ENCODE measurements around the gene TMEM117.
A peak's percentile ranks its signal among the peaks of the same experiment; 100 is the strongest.

Gene TMEM117

DNA sequence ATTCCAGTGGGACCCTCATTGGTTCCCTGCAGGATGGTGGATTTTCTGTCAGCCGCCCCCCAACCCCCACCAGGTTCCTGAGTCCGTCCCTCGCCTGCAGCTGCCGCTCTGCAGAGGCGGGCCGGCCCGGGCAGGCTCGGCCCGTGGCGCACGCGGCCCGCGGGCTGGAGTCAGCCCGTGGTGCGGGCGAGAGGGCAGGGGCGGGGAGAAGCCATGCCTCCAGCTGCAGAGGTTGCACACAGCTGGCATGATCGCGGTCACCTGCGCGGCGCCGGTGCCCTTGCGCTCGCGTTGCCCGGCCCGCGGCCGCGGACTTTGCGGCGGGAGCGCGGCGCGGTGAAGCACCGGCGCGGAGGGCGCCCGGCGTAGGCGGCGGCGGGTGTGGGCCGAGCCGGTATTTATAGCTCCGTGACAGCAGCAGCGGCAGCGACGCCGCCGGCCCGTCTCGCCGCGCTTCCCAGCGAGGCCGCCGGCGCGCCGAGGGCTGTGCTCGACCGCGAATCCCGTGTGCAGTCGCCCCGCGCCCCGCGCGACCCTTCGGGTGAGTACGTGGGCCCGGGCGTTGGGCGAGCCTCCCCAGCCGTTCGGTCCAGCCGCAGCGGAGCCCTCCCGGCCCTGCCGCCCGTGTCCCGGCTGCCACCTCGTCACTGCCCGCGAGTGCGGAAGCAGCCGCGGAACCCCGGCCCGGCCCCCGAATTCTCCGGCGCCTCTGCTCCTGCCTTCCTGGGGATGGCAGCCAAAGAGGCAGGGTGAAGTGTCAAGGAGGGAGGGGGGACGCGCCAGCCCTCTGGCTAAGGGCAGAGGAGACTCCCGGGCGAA, at the start of gene TMEM117:
Gene TMEM117 (plus strand): TSS at position 426 of the 819 bp plus-strand sequence.
- DNase-seq = no peak

DNA sequence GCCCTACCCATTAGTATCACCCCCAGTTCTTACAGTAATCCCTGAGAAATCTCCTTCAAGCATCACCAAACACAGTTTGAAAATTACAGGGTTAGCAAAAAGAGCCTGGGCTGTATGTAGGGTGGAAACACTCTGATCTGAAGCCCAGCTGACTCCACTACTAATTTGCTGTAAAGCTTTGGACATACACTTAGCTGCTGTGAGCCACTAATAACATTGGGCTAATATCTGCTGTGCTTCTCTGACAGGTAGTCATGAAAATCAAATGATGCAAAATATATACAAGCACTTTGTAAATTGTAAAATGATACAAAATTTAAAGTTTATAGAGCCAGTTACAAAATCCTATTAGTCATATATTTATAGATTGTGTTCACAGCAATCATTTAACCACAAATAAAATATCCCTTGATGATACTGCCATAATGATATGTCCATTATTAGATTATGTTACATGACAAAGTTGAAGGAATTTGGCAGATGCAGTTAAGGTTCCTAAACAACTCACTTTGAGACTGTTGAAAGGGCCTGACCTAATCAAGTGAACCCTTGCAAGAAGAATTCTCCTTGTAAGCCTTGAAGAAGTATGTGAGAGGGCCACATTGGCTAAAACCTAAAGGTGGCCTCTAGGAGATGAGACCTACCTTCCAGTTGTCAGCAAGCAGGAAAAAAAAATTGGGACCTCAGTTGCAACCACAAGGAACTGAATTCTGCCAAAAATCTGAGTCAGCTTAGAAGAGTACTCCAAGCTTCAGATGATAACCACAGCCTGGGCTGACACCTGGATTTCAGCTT, 48.8 kb upstream of the TMEM117 start:
- DNase-seq = no peak

DNA sequence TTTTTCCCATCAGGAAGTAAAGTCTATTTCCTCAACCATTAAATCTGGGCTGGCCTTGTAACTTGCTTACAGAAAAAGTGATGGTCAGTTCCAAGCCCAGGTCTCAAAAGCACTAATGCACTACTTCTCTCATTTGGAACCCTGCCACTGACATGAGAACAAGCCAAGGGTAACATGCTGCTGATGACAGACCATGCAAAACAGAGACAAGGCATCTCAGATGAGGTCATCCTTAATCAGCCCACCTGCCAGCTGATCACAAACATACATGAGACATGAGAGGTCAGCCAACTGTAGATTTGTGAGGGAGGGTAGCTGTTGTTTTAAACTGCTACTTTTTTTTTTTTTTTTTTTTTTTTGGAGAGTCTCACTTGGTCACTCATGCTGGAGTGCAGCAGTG, 45.9 kb upstream of the TMEM117 start:
- DNase-seq = no peak

DNA sequence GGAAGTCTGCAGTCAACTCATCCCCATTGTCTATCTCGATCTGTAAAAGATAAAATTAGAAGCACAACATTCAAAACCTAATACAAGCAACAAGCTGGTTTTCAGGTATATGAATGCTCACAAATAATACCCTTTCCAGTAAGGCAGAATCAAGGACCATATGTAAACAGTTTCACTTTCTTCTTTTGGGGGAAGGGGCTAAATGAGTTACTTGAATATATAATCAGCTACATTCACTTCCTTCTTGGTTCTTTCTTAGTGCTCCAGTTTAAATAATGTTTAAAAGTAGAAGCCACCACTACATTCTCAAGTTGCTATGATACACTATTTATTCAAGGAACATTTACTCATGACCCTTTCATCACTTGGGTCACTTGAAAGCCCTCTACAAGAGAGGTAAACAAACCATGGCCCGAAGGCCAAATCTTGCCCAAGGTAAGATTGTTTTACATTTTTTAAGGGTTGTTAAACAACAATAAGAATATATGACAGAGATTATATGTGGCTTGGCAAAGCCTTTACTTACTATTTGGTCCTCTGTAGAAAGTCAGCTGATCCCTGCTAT, 40.1 kb upstream of the TMEM117 start:
- DNase-seq = no peak

DNA sequence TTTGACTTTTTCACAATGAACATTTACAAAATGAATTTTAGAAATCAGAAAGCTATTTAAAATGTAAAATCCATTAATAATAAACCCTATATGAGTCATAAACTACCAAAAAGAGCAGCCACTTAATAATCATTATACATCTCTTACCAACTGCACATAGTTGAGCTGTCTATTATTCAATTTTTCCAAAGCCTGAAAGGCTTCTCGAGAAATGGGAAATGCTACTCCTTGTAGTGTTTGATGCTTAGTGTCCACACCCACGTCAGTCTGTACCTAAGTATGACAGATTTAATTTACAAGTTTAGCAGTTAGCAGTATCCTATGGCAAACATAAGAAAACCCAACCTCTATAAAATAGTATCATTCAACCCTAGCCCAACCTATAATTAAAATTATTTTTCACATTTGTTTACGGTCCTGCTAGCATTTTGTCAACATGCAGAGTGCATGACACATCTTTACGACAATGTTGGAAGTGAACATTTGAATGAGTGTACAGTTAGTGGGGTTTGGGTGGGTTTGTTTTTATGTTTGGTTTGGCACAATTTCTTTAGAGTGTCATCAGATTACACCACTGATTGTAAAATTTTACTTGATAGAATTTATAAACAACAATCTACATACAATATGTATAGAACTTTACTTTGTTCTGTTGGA, 38.2 kb upstream of the TMEM117 start:
- no peak for DNase-seq

DNA sequence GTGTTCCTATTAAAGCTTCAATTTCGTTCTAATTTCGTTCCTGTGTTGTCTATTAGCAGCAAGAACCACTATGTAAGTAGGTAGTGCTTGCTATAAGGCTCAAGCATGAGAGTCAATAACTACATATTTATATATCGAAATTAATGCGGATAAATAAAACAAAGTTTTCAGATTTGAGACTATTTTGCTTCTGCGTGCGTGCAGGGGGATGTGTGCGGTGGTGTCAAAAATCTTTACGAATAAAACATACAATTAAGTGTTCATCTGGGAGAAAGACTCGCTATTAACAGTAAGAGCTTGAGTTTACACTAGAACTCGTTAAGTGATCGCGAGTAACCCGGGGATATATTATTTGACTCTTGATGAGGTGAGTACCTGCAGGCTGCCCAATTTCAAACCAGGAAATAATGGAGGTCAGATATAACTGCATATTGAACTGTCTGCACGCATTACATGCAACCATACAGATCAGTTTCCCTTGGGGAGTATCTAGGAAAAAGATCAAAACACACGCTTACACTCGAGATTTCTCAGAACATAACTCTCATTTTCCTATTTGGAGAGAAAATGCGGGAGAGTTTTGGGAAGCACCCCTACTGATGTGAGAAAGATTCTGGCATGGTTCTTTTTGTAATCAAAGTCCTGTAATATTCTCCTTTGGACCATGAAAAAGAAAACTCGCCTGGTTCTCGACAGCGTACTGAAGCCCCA, 30.6 kb upstream of the TMEM117 start:
- no peak for DNase-seq

DNA sequence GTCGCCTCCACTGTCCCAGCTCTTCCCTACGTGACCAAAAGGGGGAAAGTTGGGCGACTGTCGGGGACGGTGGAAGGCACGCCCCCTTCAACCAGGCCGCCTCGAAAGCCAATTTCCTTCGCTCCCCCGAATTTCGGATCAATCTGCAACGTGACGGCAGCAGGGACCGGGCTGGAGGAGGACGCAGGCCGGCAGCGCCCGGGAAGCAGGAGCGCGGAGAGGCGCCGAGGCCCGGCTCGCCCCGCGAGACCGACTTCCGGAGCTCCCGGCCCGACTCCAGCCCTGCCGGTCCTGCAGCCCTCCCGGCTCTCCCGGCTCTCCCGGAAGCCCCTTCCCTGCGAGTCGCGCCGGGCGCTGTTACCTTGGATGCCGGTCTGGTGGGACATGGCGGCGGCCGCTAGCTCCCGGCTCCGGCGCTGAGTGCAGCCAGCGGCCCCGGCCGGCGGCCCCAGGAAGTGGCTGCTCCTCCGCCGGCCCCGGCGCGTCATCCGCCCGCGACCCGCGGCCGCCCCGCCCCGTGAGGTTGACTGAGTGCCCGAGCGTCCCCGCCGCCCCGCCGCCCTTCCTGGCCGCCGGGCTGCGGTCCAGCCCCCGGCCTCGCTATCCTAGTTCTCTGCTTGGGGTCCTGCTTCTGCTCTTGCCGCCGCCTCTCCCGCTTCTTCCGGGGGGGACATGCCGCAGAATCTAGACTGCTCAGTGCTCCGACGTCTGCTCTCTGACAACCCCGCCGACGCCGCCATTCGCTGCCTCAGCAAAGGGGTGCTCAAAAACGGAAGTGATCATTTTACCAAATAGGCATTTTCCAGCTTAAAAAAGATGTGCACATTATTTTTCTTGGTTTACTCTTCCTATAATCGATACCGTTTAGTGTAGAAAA, 29.8 kb upstream of the TMEM117 start, which contains the start of gene TWF1:
Gene TWF1 (minus strand): TSS at position 458 of the 877 bp plus-strand sequence. CDS start 72 bp downstream, at position 386.
- peak; percentile 47 for DNase-seq

DNA sequence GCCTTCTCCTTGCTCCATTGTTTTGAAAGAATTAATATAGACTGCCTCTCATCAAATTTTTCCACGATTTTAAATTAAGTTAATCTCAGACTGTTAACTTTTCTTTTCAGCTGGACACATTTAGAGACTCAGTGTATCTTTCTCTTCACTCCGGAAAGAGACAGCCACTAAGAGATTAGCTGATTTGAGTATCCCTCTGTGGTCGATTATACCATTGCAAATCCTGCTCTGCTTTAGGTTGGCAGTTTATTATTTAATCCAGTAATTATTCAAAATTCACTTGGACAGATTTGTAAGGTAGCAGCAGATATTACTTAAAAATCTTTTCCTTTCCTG, 29.2 kb upstream of the TMEM117 start:
- no peak for DNase-seq

DNA sequence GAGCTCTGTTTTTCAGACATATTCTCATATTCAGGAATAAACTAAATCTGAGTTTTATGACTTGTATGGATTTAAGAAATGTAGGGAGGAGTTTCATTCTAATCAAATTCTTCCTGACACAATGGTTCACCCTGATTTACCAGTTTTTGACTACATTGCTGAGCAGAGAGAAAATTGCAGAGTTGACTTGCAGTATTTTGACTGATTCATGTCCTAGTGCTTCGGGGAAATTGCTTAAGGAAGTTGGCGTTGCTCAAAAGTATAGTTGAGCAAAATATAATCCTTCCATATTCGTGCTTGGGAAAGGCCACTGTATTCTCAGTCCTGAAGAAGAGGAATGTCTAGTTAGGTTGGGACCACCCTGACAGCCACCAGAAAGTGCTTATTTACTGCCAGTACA, 28.5 kb upstream of the TMEM117 start:
- no peak for DNase-seq

DNA sequence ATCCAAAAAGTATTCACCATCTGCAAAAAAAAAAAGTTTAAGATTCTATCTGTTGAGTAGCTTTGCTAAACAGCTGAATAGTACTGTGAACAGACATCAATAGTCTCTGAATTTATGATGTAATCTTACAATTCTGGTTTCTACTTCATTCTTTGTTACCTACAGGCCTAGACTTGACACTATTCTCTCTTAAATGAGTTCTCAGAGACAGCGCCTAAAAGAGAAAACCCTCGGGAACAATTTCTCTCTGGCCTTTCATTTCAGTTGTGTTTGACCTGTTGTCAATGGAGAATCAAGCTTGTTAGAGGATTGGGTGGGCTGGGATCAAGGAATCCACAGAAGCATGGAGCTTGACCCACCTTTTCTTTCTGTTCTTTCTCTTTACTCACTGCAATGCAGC, 23.8 kb upstream of the TMEM117 start:
- no peak for DNase-seq

DNA sequence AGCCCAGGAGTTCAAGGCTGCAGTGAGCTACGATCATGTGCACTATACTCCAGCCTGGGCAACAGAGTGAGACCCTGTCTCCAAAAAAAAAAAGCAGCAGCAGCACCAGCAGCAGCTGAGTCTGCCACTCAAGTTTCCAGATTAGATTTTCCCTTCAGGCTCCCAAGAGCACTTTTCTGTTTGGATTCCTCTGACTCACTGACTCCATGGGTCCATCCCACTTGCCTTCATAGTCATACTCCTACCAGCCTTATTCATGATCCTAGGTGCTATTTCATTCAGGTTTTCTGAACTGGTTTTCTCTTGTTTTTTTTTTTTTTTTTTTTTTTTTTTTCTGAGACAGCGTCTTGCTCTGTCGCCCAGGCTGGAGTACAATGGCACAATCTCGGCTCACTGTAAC, 23.0 kb upstream of the TMEM117 start:
- no peak for DNase-seq

DNA sequence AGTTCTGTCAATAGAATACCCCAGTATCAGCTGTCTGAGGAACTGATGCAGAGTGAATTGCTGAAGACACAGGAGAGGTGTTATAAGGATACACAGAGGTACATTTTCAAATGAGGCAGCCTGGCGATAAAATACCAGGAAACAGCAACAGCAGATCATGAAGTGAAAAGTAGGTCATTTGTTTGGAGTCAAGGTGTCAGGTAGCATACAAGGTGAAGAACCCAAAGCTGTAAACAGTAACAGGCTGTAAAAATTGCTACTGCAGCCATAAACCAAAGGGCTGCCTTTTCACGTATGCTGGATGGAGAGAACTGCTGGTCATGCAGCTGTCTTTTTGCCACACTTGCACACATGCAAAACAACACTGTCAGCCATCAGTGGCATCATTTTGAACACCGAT, 20.5 kb upstream of the TMEM117 start:
- no peak for DNase-seq

DNA sequence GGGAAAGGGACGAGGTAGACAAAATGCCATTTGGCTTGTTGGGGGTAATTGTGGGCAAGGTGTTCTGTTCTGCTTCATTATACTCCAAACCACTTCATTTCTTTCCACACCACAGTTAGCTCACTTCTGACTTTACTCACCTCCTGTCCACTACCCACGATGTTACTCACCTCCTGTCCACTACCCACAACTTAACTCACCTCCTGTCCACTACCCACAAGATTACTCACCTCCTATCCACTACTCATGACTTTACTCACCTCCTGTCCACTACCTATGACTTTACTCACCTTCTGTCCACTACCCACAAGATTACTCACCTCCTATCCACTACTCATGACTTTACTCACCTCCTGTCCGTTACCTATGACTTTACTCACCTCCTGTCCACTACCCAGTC, 19.7 kb upstream of the TMEM117 start:
- no peak for DNase-seq

DNA sequence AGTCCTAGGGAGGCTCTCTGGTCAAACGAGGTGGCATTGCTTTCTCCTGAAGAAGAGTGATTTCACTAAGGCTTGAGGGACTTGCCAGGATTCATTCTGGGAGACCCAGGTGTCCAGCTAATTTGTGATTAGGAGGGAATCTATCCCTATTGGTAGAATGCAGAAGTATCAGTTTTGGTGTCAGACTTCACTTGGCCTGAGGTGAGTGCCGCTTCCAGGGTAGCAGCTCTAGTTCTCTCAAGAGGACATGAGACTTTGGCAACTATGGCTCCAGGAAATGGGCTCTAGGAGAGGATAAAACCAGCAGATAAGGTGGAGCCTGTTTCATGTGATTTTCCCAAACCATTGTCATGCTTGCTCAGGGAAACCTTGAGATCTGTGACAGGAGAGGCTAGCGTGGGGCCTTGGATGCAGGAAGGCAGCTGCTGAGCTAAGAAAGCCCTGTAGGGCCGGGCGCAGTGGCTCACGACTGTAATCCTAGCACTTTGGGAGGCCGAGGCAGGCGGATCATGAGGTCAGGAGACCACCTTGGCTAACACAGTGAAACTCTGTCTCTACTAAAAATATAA, 11.6 kb upstream of the TMEM117 start:
- DNase-seq = no peak

DNA sequence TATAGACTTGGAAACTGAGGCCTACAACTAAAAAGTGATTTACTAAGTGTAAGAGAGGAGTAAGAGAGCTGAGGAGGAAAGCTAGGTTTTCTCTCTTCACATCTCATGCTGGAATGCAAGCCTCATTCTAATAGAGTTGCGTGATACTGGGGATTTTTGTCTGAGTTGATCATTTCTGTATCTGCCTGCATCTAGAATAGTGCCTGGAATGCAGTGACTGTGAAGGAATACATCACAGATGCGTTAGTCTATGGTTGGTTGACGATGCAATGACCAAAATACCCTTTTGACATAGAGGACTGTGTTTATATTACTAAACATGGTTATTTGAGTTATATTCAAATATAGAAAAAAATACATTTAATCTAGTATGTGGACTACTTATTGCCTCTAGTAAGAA, 9.2 kb upstream of the TMEM117 start:
- DNase-seq = no peak

DNA sequence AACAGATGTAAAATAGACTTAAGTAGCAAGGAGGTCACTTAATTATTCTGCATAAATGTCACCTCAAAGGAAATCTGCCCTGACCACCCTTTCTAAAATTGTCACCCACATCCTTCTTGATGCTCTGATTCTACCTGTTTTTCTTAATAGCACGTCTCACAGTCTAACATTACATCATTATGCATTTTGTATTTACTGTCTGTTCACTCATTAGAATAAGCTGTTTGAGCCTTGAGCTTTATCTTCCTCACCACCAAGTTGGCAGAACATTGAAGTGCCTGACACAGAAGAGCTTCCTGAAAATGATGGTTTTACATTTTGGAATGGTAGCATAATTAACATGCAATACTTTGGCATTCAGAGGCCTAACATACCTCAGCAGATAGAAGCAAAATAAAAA, 8.8 kb upstream of the TMEM117 start:
- DNase-seq = no peak

DNA sequence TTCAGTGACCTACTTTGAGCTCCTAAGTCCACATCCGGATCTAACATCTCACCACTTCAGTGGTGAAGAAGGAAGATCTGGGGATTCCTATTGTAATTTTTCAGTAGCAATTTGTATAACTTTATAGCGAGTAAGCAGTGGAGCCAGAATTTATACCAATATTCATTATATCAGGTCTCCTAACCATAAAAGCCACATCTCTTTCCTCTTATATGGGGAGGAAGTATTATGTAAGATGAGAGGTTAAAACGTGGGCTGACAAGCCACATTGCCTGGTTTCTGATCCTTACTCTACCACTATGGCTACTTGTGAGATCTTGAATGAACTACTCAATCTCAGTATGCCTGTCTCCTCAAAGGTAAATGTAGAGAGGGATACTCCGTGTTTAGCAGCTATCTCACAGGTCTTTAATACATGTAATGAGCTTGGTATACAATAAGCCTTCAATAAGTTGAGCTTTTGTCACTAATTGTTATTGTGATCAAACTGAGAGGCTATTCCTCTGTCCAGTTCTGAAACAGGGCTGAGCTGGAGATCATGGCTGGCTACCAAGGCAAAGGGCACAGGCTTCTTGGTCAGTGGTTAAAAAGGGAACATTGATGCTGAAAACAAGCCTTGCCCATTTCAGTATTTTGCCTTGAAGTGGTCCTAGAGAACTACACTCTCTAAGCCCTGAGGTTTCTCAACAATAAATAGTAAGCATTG, 3.3 kb upstream of the TMEM117 start:
- no peak for DNase-seq

DNA sequence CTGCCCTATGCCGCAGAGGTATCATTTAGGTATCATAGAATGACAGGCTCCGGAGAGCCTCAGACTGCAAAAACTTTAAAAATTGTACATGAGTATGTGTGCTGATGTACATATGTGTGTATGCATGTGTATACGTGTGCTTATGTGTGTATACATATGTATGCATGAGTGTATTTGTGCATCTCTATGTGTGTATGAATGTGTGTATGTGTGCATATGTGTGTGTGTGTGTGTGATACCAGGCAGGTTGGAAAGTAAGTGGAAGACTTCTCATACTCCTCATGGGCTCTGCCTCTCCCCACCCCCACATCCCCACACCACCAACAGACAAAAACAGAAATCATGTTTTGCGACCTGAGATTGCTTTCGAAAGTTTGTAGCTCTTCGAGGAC, 621 bp upstream of the TMEM117 start:
- DNase-seq = no peak

DNA sequence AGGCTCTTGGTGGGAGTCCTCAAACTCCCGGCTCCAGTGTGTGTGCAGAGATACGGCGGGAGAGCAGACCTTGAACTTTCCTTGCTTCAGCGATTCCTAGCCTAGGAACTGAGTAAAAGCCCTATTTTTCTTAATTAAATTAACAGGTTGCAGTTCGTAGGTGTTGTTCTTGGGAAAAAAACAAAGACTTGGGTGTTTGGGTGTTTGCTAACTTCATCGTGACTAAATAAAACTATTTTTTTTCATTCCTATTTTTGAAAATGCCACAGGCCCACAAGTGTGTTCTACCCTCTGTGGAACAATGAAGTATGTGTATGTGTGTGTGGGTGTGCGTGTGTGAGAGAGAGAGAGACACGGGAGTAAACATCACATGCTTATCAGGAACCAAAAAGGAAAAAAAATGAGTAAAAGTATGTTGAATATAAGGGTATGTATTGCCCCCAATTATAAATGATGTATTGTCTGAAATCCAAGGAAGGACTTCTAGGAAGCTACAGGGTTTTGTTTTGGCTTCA, 651 bp downstream of the TMEM117 start:
- no peak for DNase-seq

DNA sequence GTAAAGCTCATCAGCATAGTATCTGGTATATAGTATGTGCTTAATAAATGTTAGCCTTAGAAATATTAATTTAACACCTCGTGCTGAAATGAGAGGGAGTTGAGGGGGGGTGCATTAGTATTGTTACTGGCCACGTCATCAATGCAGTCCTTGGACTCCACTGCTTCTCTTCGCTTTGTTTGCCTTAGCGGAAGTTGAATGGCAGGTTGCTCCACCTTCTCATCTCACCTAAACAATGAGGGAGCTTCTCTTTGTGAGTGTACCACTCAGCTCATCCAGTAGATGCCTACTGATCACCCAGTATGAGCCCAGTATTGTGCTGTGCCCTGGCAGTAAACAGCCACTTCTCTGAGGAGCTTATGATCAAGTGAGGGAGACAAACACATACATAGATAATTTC, 4.5 kb downstream of the TMEM117 start:
- no peak for DNase-seq

DNA sequence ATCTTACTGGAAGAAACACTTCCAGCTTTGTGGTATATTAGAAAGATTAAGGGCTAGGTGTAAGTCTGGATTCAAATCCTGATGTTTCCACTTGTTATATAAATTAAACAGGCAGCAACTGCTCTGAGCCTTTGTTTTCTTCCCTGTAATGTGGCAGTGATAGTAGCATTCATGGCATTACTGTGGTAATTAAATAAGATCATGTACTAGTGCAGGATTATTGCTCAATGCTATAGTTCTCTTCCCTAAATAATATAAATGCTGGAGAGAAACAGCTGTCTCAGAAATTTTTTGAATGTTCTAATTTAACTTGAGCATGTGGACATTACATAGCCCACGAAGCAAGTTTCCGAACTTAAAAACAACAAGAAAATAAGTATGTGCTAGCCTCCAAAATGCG, 5.4 kb downstream of the TMEM117 start:
- no peak for DNase-seq
